Panc1 (cell line): ENCODE measurements around the gene ADAMTS18.

Experiments used
- POLR2AphosphoS5 ChIP-seq: IDR thresholded peaks from 2 replicates; pipeline ENCODE4 v1.6.1; 2012; ENCODE audit warnings: mild to moderate bottlenecking, low read depth, low read length, moderate library complexity
- SIN3A ChIP-seq: IDR thresholded peaks from 2 replicates; pipeline ENCODE4 v1.6.1; 2012; ENCODE audit warnings: low read depth, mild to moderate bottlenecking, low read length, moderate library complexity, borderline replicate concordance; ENCODE audit not compliant: insufficient read depth
- TCF7L2 ChIP-seq: IDR thresholded peaks from 2 replicates; pipeline ENCODE4 v1.6.1; 2011; ENCODE audit warnings: mild to moderate bottlenecking, low read depth, low read length, inconsistent platforms
- TF ChIP-seq, protein P1 (sequence below): fragments of 450-650 bp; IDR thresholded peaks from 2 replicates; pipeline ENCODE4 v1.5.1; 2017; ENCODE audit warnings: mild to moderate bottlenecking

DNA sequence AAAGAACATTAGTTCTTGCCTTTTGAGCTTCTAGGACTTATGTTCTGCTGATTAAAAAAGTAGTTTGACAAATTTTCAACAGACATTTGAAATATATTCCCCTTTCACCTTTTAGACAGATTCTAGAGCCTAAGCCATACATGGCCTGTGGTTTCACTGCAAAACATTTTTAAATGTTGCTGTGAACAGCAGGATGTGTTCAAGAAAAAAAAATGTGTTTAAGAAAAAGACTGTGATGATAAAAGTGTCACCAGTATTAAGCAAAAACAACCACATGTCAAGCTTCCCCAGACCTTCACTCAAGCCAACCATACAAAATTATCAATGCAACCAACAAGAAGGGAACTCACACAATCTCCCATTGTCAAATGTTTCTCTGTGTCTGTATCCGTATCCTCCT, 132.2 kb downstream of the ADAMTS18 start:
- TF ChIP-seq, protein P1, sequence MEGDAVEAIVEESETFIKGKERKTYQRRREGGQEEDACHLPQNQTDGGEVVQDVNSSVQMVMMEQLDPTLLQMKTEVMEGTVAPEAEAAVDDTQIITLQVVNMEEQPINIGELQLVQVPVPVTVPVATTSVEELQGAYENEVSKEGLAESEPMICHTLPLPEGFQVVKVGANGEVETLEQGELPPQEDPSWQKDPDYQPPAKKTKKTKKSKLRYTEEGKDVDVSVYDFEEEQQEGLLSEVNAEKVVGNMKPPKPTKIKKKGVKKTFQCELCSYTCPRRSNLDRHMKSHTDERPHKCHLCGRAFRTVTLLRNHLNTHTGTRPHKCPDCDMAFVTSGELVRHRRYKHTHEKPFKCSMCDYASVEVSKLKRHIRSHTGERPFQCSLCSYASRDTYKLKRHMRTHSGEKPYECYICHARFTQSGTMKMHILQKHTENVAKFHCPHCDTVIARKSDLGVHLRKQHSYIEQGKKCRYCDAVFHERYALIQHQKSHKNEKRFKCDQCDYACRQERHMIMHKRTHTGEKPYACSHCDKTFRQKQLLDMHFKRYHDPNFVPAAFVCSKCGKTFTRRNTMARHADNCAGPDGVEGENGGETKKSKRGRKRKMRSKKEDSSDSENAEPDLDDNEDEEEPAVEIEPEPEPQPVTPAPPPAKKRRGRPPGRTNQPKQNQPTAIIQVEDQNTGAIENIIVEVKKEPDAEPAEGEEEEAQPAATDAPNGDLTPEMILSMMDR, result no peak
- no peak for TF ChIP-seq POLR2AphosphoS5
- TF ChIP-seq TCF7L2, result no peak
- no peak for TF ChIP-seq SIN3A
